H9 (cell line): ENCODE results near the gene ATXN3L. TPM values are rescaled to one million over a fixed set of nuclear protein-coding genes. Genes with fewer than 3 reads are reported as not detected.

ENCODE experiments used
- DNase-seq: peaks from one replicate; pipeline ENCODE4 v3.0.0-alpha.2; 2017
- H2AFZ ChIP-seq: one replicate; pipeline ENCODE4 v1.6.1; 2013; ENCODE audit warnings: mild to moderate bottlenecking, low read length, control low read depth, moderate library complexity
- H2AK5ac ChIP-seq: 2 replicates; pipeline ENCODE4 v1.6.1; 2013; ENCODE audit warnings: low read length, control low read depth, mixed read lengths; ENCODE audit not compliant: insufficient read length
- H2BK120ac ChIP-seq: one replicate; pipeline ENCODE4 v1.6.1; 2013; ENCODE audit warnings: low read depth, mild to moderate bottlenecking, low read length, control low read depth, inconsistent platforms; ENCODE audit not compliant: poor library complexity, severe bottlenecking
- H2BK12ac ChIP-seq: 2 replicates; pipeline ENCODE4 v1.6.1; 2013; ENCODE audit warnings: low read length, control low read depth, mixed read lengths, low read depth; ENCODE audit not compliant: insufficient read length
- H2BK15ac ChIP-seq: 2 replicates; pipeline ENCODE4 v1.6.1; 2013; ENCODE audit warnings: low read depth, low read length, control low read depth
- H2BK20ac ChIP-seq: one replicate; pipeline ENCODE4 v1.6.1; 2013; ENCODE audit warnings: low read depth, mild to moderate bottlenecking, low read length, control low read depth, inconsistent platforms; ENCODE audit not compliant: poor library complexity, severe bottlenecking
- H2BK5ac ChIP-seq: 2 replicates; pipeline ENCODE4 v1.6.1; 2013; ENCODE audit warnings: low read length, control low read depth, mixed read lengths; ENCODE audit not compliant: insufficient read length
- H3K14ac ChIP-seq: 2 replicates; pipeline ENCODE4 v1.6.1; 2013; ENCODE audit warnings: low read length, control low read depth; ENCODE audit not compliant: insufficient read depth
- H3K18ac ChIP-seq: 2 replicates; pipeline ENCODE4 v1.6.1; 2013; ENCODE audit warnings: low read depth, mild to moderate bottlenecking, mixed read lengths, low read length, control low read depth; ENCODE audit not compliant: insufficient read length
- H3K23ac ChIP-seq: 2 replicates; pipeline ENCODE4 v1.6.1; 2013; ENCODE audit warnings: low read length, control low read depth, mixed read lengths, low read depth; ENCODE audit not compliant: insufficient read length
- H3K23me2 ChIP-seq: 2 replicates; pipeline ENCODE4 v1.6.1; 2013; ENCODE audit warnings: low read depth, mild to moderate bottlenecking, mixed read lengths, low read length, control low read depth; ENCODE audit not compliant: insufficient read length, poor library complexity, severe bottlenecking
- H3K27ac ChIP-seq: 2 replicates; pipeline ENCODE4 v1.5.1; 2013; ENCODE audit warnings: low read length, control low read depth, mixed read lengths, low read depth; ENCODE audit not compliant: insufficient read length
- H3K27me3 ChIP-seq: 2 replicates; pipeline ENCODE4 v1.6.1; 2013; ENCODE audit warnings: low read length, control low read depth, inconsistent platforms; ENCODE audit not compliant: insufficient read depth
- H3K4ac ChIP-seq: 2 replicates; pipeline ENCODE4 v1.6.1; 2013; ENCODE audit warnings: low read depth, mild to moderate bottlenecking, control low read depth, inconsistent platforms, low read length, moderate library complexity
- H3K4me1 ChIP-seq: 2 replicates; pipeline ENCODE4 v1.6.1; 2013; ENCODE audit warnings: low read length, control low read depth, inconsistent platforms; ENCODE audit not compliant: insufficient read depth
- H3K4me2 ChIP-seq: 2 replicates; pipeline ENCODE4 v1.6.1; 2013; ENCODE audit warnings: low read length, control low read depth, mixed read lengths; ENCODE audit not compliant: insufficient read length, insufficient read depth
- H3K56ac ChIP-seq: 2 replicates; pipeline ENCODE4 v1.6.1; 2013; ENCODE audit warnings: low read depth, mild to moderate bottlenecking, mixed read lengths, low read length, control low read depth; ENCODE audit not compliant: insufficient read length
- H3K79me1 ChIP-seq: 2 replicates; pipeline ENCODE4 v1.6.1; 2013; ENCODE audit warnings: low read depth, mild to moderate bottlenecking, moderate library complexity, low read length, control low read depth, inconsistent platforms; ENCODE audit not compliant: insufficient read depth, poor library complexity, severe bottlenecking
- H3K79me2 ChIP-seq: 2 replicates; pipeline ENCODE4 v1.6.1; 2013; ENCODE audit warnings: low read length, control low read depth, inconsistent platforms; ENCODE audit not compliant: insufficient read depth
- H3K9ac ChIP-seq: 2 replicates; pipeline ENCODE4 v1.6.1; 2013; ENCODE audit warnings: low read length, control low read depth, mixed read lengths; ENCODE audit not compliant: insufficient read length; ENCODE audit errors: extremely low read depth
- H3K9me3 ChIP-seq: one replicate; pipeline ENCODE4 v1.6.1; 2013; ENCODE audit warnings: low read depth, low read length, inconsistent platforms; ENCODE audit not compliant: control insufficient read depth
- H3T11ph ChIP-seq: one replicate; pipeline ENCODE4 v1.6.1; 2013; ENCODE audit warnings: mild to moderate bottlenecking, low read length, control low read depth, inconsistent platforms
- H4K20me1 ChIP-seq: one replicate; pipeline ENCODE4 v1.6.1; 2013; ENCODE audit not compliant: control insufficient read depth, insufficient read length, insufficient read depth
- H4K5ac ChIP-seq: 2 replicates; pipeline ENCODE4 v1.6.1; 2013; ENCODE audit warnings: low read depth, mild to moderate bottlenecking, mixed read lengths, low read length, control low read depth; ENCODE audit not compliant: insufficient read length
- H4K8ac ChIP-seq: replicated peaks from 2 replicates; pipeline ENCODE4 v1.6.1; 2013; ENCODE audit warnings: low read length, control low read depth, mixed read lengths, low read depth; ENCODE audit not compliant: insufficient read length
- H4K91ac ChIP-seq: 2 replicates; pipeline ENCODE4 v1.6.1; 2013; ENCODE audit warnings: low read depth, mild to moderate bottlenecking, moderate library complexity, mixed read lengths, low read length, control low read depth; ENCODE audit not compliant: insufficient read length
- H3K27ac Mint-ChIP-seq, 3 experiments: 2 replicates in 2 of 3; 3 replicates in 1 of 3; pipeline ENCODE4 v1.8.0; 2020 to 2021; ENCODE audit warnings: mixed read lengths in 3 of 3, mild to moderate bottlenecking in 1 of 3, moderate library complexity in 1 of 3
- H3K27me3 Mint-ChIP-seq: 2 replicates; pipeline ENCODE4 v1.8.0; 2021; ENCODE audit warnings: low read depth, mild to moderate bottlenecking, moderate library complexity, mixed read lengths
- H3K36me3 Mint-ChIP-seq, 3 experiments: 2 replicates in 2 of 3; 3 replicates in 1 of 3; pipeline ENCODE4 v1.8.0; 2020 to 2021; ENCODE audit warnings: low read depth in 3 of 3, mixed read lengths in 3 of 3; ENCODE audit not compliant: insufficient read depth in 1 of 3
- H3K4me1 Mint-ChIP-seq, 2 experiments: 2 replicates each; pipeline ENCODE4 v1.8.0; 2020; ENCODE audit warnings: mixed read lengths in 2 of 2
- H3K4me3 Mint-ChIP-seq, 2 experiments: 2 replicates in 1 of 2; 3 replicates in 1 of 2; pipeline ENCODE4 v1.8.0; 2020 to 2021; ENCODE audit warnings: mild to moderate bottlenecking in 2 of 2, mixed read lengths in 2 of 2, moderate library complexity in 1 of 2
- H3K9me3 Mint-ChIP-seq, 2 experiments: 2 replicates in 1 of 2; 3 replicates in 1 of 2; pipeline ENCODE4 v1.8.0; 2020; ENCODE audit warnings: mild to moderate bottlenecking in 2 of 2, mixed read lengths in 2 of 2, moderate library complexity in 1 of 2
- WGBS: extraction: QIAGEN DNeasy Blood & Tissue Kit; methylation state at CpG from one replicate; pipeline ENCODE4 v1.1.7; 2013; ENCODE audit warnings: missing lambda C conversion rate, low lambda C conversion rate, mixed read lengths; ENCODE audit not compliant: insufficient read length; ENCODE audit errors: extremely low coverage; 5-methylcytosine and 5-hydroxymethylcytosine counted together
- total RNA-seq: library from RNA; stranded (reverse); gene quantifications from 2 replicates; pipeline ENCODE4 v1.2.1, GENCODE V29; 2021
- TF ChIP-seq, protein P1 (sequence below): fragments of 200-600 bp; sonication (generic); conservative IDR thresholded peaks from 3 replicates; pipeline ENCODE4 v1.8.0; 2021; ENCODE audit warnings: antibody characterized with exemption, mild to moderate bottlenecking

ATXN3L gene
- total RNA-seq, 1 experiment from 2014 or later, result not detected

- Histone ChIP-seq H2AK5ac (no peak overlapping the region), H3K27me3 (no peaks in the 10 kb centered on the region), H3K4me1 (peaks cover 2% of the 10 kb centered on the region; the same call in 1 of the 2 replicates), H2AFZ (no peak overlapping the region), H3K9ac (no peak overlapping the region), H3K23ac (no peak overlapping the region), H4K91ac (no peak overlapping the region), H3K18ac (no peak overlapping the region), H2BK20ac (no peak overlapping the region), H3K79me2 (no peaks in the 10 kb centered on the region), H3K56ac (no peak overlapping the region), H2BK15ac (no peak overlapping the region), H4K5ac (no peak overlapping the region), H3T11ph (no peak overlapping the region), H2BK12ac (no peak overlapping the region), H3K14ac (no peak overlapping the region), H3K79me1 (no peaks in the 10 kb centered on the region), H3K23me2 (no peaks in the 10 kb centered on the region), H4K8ac (no peak overlapping the region), H3K27ac (no peak overlapping the region), H2BK5ac (no peak overlapping the region), H3K9me3 (no peaks in the 10 kb centered on the region), H3K4ac (no peak overlapping the region), H3K4me2 (no peak overlapping the region), H4K20me1 (no peaks in the 10 kb centered on the region), H2BK120ac (no peak overlapping the region)
- H3K9me3 Mint-ChIP-seq, result peaks cover 39% of the 10 kb centered on the region in 2 experiments
- H3K27me3 Mint-ChIP-seq, result no peaks in the 10 kb centered on the region
- peaks cover 0 to 3% of the 10 kb centered on the region in 2 experiments; a peak in 1 of 4 replicates for H3K4me1 Mint-ChIP-seq
- DNase-seq, result no peak
- H3K36me3 Mint-ChIP-seq, result no peaks in the 10 kb centered on the region; a peak in 2 of 7 replicates
- H3K27ac Mint-ChIP-seq, result no peak overlapping the region
- TF ChIP-seq, protein P1, sequence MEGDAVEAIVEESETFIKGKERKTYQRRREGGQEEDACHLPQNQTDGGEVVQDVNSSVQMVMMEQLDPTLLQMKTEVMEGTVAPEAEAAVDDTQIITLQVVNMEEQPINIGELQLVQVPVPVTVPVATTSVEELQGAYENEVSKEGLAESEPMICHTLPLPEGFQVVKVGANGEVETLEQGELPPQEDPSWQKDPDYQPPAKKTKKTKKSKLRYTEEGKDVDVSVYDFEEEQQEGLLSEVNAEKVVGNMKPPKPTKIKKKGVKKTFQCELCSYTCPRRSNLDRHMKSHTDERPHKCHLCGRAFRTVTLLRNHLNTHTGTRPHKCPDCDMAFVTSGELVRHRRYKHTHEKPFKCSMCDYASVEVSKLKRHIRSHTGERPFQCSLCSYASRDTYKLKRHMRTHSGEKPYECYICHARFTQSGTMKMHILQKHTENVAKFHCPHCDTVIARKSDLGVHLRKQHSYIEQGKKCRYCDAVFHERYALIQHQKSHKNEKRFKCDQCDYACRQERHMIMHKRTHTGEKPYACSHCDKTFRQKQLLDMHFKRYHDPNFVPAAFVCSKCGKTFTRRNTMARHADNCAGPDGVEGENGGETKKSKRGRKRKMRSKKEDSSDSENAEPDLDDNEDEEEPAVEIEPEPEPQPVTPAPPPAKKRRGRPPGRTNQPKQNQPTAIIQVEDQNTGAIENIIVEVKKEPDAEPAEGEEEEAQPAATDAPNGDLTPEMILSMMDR, result no peak
- no peak overlapping the region for H3K4me3 Mint-ChIP-seq
- no CpG with 5 or more reads among the region's 3 CpGs for WGBS
Measured at GRCh38 chrX:13272426-13272825, 47.4 kb downstream of the ATXN3L start.
